H9 (cell line): ENCODE data around the gene RCAN3. TPM values are rescaled to one million over a fixed set of nuclear protein-coding genes. Genes with fewer than 3 reads are reported as not detected.

Experiments used
- DNase-seq: peaks from one replicate; pipeline ENCODE4 v3.0.0-alpha.2; 2017
- H2AFZ ChIP-seq: one replicate; pipeline ENCODE4 v1.6.1; 2013; ENCODE audit warnings: mild to moderate bottlenecking, low read length, control low read depth, moderate library complexity
- H2AK5ac ChIP-seq: 2 replicates; pipeline ENCODE4 v1.6.1; 2013; ENCODE audit warnings: low read length, control low read depth, mixed read lengths; ENCODE audit not compliant: insufficient read length
- H2BK120ac ChIP-seq: one replicate; pipeline ENCODE4 v1.6.1; 2013; ENCODE audit warnings: low read depth, mild to moderate bottlenecking, low read length, control low read depth, inconsistent platforms; ENCODE audit not compliant: poor library complexity, severe bottlenecking
- H2BK12ac ChIP-seq: 2 replicates; pipeline ENCODE4 v1.6.1; 2013; ENCODE audit warnings: low read length, control low read depth, mixed read lengths, low read depth; ENCODE audit not compliant: insufficient read length
- H2BK15ac ChIP-seq: 2 replicates; pipeline ENCODE4 v1.6.1; 2013; ENCODE audit warnings: low read depth, low read length, control low read depth
- H2BK20ac ChIP-seq: one replicate; pipeline ENCODE4 v1.6.1; 2013; ENCODE audit warnings: low read depth, mild to moderate bottlenecking, low read length, control low read depth, inconsistent platforms; ENCODE audit not compliant: poor library complexity, severe bottlenecking
- H2BK5ac ChIP-seq: 2 replicates; pipeline ENCODE4 v1.6.1; 2013; ENCODE audit warnings: low read length, control low read depth, mixed read lengths; ENCODE audit not compliant: insufficient read length
- H3K14ac ChIP-seq: 2 replicates; pipeline ENCODE4 v1.6.1; 2013; ENCODE audit warnings: low read length, control low read depth; ENCODE audit not compliant: insufficient read depth
- H3K18ac ChIP-seq: 2 replicates; pipeline ENCODE4 v1.6.1; 2013; ENCODE audit warnings: low read depth, mild to moderate bottlenecking, mixed read lengths, low read length, control low read depth; ENCODE audit not compliant: insufficient read length
- H3K23ac ChIP-seq: 2 replicates; pipeline ENCODE4 v1.6.1; 2013; ENCODE audit warnings: low read length, control low read depth, mixed read lengths, low read depth; ENCODE audit not compliant: insufficient read length
- H3K23me2 ChIP-seq: 2 replicates; pipeline ENCODE4 v1.6.1; 2013; ENCODE audit warnings: low read depth, mild to moderate bottlenecking, mixed read lengths, low read length, control low read depth; ENCODE audit not compliant: insufficient read length, poor library complexity, severe bottlenecking
- H3K27ac ChIP-seq: 2 replicates; pipeline ENCODE4 v1.5.1; 2013; ENCODE audit warnings: low read length, control low read depth, mixed read lengths, low read depth; ENCODE audit not compliant: insufficient read length
- H3K27me3 ChIP-seq: 2 replicates; pipeline ENCODE4 v1.6.1; 2013; ENCODE audit warnings: low read length, control low read depth, inconsistent platforms; ENCODE audit not compliant: insufficient read depth
- H3K4ac ChIP-seq: 2 replicates; pipeline ENCODE4 v1.6.1; 2013; ENCODE audit warnings: low read depth, mild to moderate bottlenecking, control low read depth, inconsistent platforms, low read length, moderate library complexity
- H3K4me1 ChIP-seq: 2 replicates; pipeline ENCODE4 v1.6.1; 2013; ENCODE audit warnings: low read length, control low read depth, inconsistent platforms; ENCODE audit not compliant: insufficient read depth
- H3K4me2 ChIP-seq: 2 replicates; pipeline ENCODE4 v1.6.1; 2013; ENCODE audit warnings: low read length, control low read depth, mixed read lengths; ENCODE audit not compliant: insufficient read length, insufficient read depth
- H3K56ac ChIP-seq: 2 replicates; pipeline ENCODE4 v1.6.1; 2013; ENCODE audit warnings: low read depth, mild to moderate bottlenecking, mixed read lengths, low read length, control low read depth; ENCODE audit not compliant: insufficient read length
- H3K79me1 ChIP-seq: 2 replicates; pipeline ENCODE4 v1.6.1; 2013; ENCODE audit warnings: low read depth, mild to moderate bottlenecking, moderate library complexity, low read length, control low read depth, inconsistent platforms; ENCODE audit not compliant: insufficient read depth, poor library complexity, severe bottlenecking
- H3K79me2 ChIP-seq: 2 replicates; pipeline ENCODE4 v1.6.1; 2013; ENCODE audit warnings: low read length, control low read depth, inconsistent platforms; ENCODE audit not compliant: insufficient read depth
- H3K9ac ChIP-seq: 2 replicates; pipeline ENCODE4 v1.6.1; 2013; ENCODE audit warnings: low read length, control low read depth, mixed read lengths; ENCODE audit not compliant: insufficient read length; ENCODE audit errors: extremely low read depth
- H3K9me3 ChIP-seq: one replicate; pipeline ENCODE4 v1.6.1; 2013; ENCODE audit warnings: low read depth, low read length, inconsistent platforms; ENCODE audit not compliant: control insufficient read depth
- H3T11ph ChIP-seq: one replicate; pipeline ENCODE4 v1.6.1; 2013; ENCODE audit warnings: mild to moderate bottlenecking, low read length, control low read depth, inconsistent platforms
- H4K20me1 ChIP-seq: one replicate; pipeline ENCODE4 v1.6.1; 2013; ENCODE audit not compliant: control insufficient read depth, insufficient read length, insufficient read depth
- H4K5ac ChIP-seq: 2 replicates; pipeline ENCODE4 v1.6.1; 2013; ENCODE audit warnings: low read depth, mild to moderate bottlenecking, mixed read lengths, low read length, control low read depth; ENCODE audit not compliant: insufficient read length
- H4K8ac ChIP-seq: replicated peaks from 2 replicates; pipeline ENCODE4 v1.6.1; 2013; ENCODE audit warnings: low read length, control low read depth, mixed read lengths, low read depth; ENCODE audit not compliant: insufficient read length
- H4K91ac ChIP-seq: 2 replicates; pipeline ENCODE4 v1.6.1; 2013; ENCODE audit warnings: low read depth, mild to moderate bottlenecking, moderate library complexity, mixed read lengths, low read length, control low read depth; ENCODE audit not compliant: insufficient read length
- H3K27ac Mint-ChIP-seq, 3 experiments: 2 replicates in 2 of 3; 3 replicates in 1 of 3; pipeline ENCODE4 v1.8.0; 2020 to 2021; ENCODE audit warnings: mixed read lengths in 3 of 3, mild to moderate bottlenecking in 1 of 3, moderate library complexity in 1 of 3
- H3K27me3 Mint-ChIP-seq: 2 replicates; pipeline ENCODE4 v1.8.0; 2021; ENCODE audit warnings: low read depth, mild to moderate bottlenecking, moderate library complexity, mixed read lengths
- H3K36me3 Mint-ChIP-seq, 3 experiments: 2 replicates in 2 of 3; 3 replicates in 1 of 3; pipeline ENCODE4 v1.8.0; 2020 to 2021; ENCODE audit warnings: low read depth in 3 of 3, mixed read lengths in 3 of 3; ENCODE audit not compliant: insufficient read depth in 1 of 3
- H3K4me1 Mint-ChIP-seq, 2 experiments: 2 replicates each; pipeline ENCODE4 v1.8.0; 2020; ENCODE audit warnings: mixed read lengths in 2 of 2
- H3K4me3 Mint-ChIP-seq, 2 experiments: 2 replicates in 1 of 2; 3 replicates in 1 of 2; pipeline ENCODE4 v1.8.0; 2020 to 2021; ENCODE audit warnings: mild to moderate bottlenecking in 2 of 2, mixed read lengths in 2 of 2, moderate library complexity in 1 of 2
- H3K9me3 Mint-ChIP-seq, 2 experiments: 2 replicates in 1 of 2; 3 replicates in 1 of 2; pipeline ENCODE4 v1.8.0; 2020; ENCODE audit warnings: mild to moderate bottlenecking in 2 of 2, mixed read lengths in 2 of 2, moderate library complexity in 1 of 2
- WGBS: extraction: QIAGEN DNeasy Blood & Tissue Kit; methylation state at CpG from one replicate; pipeline ENCODE4 v1.1.7; 2013; ENCODE audit warnings: missing lambda C conversion rate, low lambda C conversion rate, mixed read lengths; ENCODE audit not compliant: insufficient read length; ENCODE audit errors: extremely low coverage; 5-methylcytosine and 5-hydroxymethylcytosine counted together
- total RNA-seq: library from RNA; stranded (reverse); gene quantifications from 2 replicates; pipeline ENCODE4 v1.2.1, GENCODE V29; 2021
- TF ChIP-seq, protein P1 (sequence below): fragments of 200-600 bp; sonication (generic); conservative IDR thresholded peaks from 3 replicates; pipeline ENCODE4 v1.8.0; 2021; ENCODE audit warnings: antibody characterized with exemption, mild to moderate bottlenecking

The RCAN3 gene
- total RNA-seq, 1 experiment from 2014 or later = 13.0 TPM

DNA sequence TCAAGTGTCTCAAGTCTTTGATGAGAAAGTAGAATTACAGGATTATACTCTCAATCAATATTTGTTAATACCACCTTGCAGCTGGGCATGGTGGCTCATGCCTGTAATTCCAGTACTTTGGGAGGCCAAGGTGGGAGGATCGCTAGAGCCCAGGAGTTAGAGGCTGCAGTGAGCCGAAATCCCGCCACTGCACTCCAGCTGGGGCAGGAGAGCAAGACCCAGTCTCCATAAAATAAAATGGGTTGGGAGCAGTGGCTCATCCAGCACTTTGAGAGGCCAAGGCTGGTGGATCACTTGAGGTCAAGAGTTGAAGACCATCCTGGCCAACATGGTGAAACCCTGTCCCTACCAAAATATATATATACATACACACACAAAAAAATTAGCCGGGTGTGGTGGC lies 52.1 kb downstream of the RCAN3 start:
- Histone ChIP-seq H2BK12ac (no peak overlapping the region), H2BK15ac (no peak overlapping the region), H3K27ac (no peak overlapping the region), H3K9ac (no peak overlapping the region), H3K23ac (no peak overlapping the region), H3T11ph (no peak overlapping the region), H3K4me1 (0 out of 2 replicates have a peak, but pooled peaks cover 2% of the 10 kb centered on the region), H2BK5ac (no peak overlapping the region), H2BK20ac (no peak overlapping the region), H2AFZ (no peak overlapping the region), H3K56ac (no peak overlapping the region), H2AK5ac (no peak overlapping the region), H2BK120ac (no peak overlapping the region), H3K79me2 (no peaks in the 10 kb centered on the region), H4K91ac (no peak overlapping the region), H3K23me2 (peaks cover 7% of the 10 kb centered on the region), H4K8ac (no peak overlapping the region), H3K4me2 (no peak overlapping the region), H3K18ac (no peak overlapping the region), H4K5ac (no peak overlapping the region), H3K27me3 (no peaks in the 10 kb centered on the region; the same call in 1 of the 2 replicates), H4K20me1 (no peaks in the 10 kb centered on the region), H3K14ac (no peak overlapping the region), H3K4ac (no peak overlapping the region), H3K79me1 (no peaks in the 10 kb centered on the region), H3K9me3 (no peaks in the 10 kb centered on the region)
- WGBS = no CpG with 5 or more reads among the region's 4 CpGs
- peaks cover 17 to 30% of the 10 kb centered on the region in 2 experiments for H3K4me1 Mint-ChIP-seq
- no peaks in the 10 kb centered on the region; a peak in 1 of 7 replicates for H3K36me3 Mint-ChIP-seq
- no peaks in the 10 kb centered on the region for H3K9me3 Mint-ChIP-seq
- TF ChIP-seq, protein P1, sequence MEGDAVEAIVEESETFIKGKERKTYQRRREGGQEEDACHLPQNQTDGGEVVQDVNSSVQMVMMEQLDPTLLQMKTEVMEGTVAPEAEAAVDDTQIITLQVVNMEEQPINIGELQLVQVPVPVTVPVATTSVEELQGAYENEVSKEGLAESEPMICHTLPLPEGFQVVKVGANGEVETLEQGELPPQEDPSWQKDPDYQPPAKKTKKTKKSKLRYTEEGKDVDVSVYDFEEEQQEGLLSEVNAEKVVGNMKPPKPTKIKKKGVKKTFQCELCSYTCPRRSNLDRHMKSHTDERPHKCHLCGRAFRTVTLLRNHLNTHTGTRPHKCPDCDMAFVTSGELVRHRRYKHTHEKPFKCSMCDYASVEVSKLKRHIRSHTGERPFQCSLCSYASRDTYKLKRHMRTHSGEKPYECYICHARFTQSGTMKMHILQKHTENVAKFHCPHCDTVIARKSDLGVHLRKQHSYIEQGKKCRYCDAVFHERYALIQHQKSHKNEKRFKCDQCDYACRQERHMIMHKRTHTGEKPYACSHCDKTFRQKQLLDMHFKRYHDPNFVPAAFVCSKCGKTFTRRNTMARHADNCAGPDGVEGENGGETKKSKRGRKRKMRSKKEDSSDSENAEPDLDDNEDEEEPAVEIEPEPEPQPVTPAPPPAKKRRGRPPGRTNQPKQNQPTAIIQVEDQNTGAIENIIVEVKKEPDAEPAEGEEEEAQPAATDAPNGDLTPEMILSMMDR = no peak
- H3K4me3 Mint-ChIP-seq = no peak overlapping the region; a peak in 1 of 5 replicates
- H3K27me3 Mint-ChIP-seq = peaks cover 49% of the 10 kb centered on the region
- no peak overlapping the region for H3K27ac Mint-ChIP-seq
- no peak for DNase-seq
